ENCODE results near the gene C4B. TPM values are rescaled to one million over a fixed set of nuclear protein-coding genes. Genes with fewer than 3 reads are reported as not detected.
"Not testable (repeated sequence)": the region's sequence is repeated elsewhere in the genome, so short reads cannot be mapped to it uniquely, and the experiment has no call there.

C4B gene
- total and polyA plus RNA-seq, 9 of the 15 experiments (the other 6 are each of a cell fraction or from before 2014, with no cell fraction given), result 0.32 to 8.8 (median 5.4) TPM

DNA sequence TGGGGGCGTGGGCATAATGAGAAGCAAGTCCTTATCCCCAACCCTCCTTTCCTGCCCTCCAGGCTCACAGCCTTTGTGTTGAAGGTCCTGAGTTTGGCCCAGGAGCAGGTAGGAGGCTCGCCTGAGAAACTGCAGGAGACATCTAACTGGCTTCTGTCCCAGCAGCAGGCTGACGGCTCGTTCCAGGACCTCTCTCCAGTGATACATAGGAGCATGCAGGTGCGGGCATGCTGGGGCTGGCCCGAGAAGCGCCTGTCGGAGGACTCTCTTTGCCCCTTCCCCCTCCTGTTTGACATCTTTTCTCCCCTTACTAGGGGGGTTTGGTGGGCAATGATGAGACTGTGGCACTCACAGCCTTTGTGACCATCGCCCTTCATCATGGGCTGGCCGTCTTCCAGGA, 14.0 kb downstream of the C4B start:
- H3K27ac ChIP-seq (ENCODE audit: extremely low read depth, low read depth, low read length); H3K79me2 ChIP-seq (ENCODE audit: control insufficient read depth, insufficient read depth, low read length); H4K20me1 ChIP-seq (replicated peaks; ENCODE audit: control insufficient read depth, insufficient read depth, low read length); in situ Hi-C loops (cut with MboI); H3K9ac ChIP-seq (ENCODE audit: insufficient read depth in 1 of 2, low read depth in 2 of 2, low read length in 2 of 2); H3K9me3 ChIP-seq (replicated peaks; ENCODE audit: control insufficient read depth, insufficient read depth, low read depth, low read length); H3K4me3 ChIP-seq; H2AFZ ChIP-seq (ENCODE audit: low read depth, low read length); H3K4me2 ChIP-seq (ENCODE audit: insufficient read depth, low read length); DNase-seq (ENCODE audit: extremely low read depth in 1 of 4, low spot score in 3 of 4); H3K27me3 ChIP-seq (ENCODE audit: control insufficient read depth in 2 of 2, insufficient read depth in 2 of 2, low read length in 2 of 2); BruUV-seq (replicated peaks); FAIRE-seq; ATAC-seq; POLR2A ChIA-PET; H3K4me1 ChIP-seq (replicated peaks in 1 of 2; ENCODE audit: control insufficient read depth in 2 of 2, insufficient read depth in 2 of 2, low read length in 2 of 2); CTCF ChIA-PET (ENCODE audit: low intra/inter-chr PET ratio); H3K36me3 ChIP-seq (ENCODE audit: control insufficient read depth, insufficient read depth, low read length); H3K9me1 ChIP-seq (ENCODE audit: control insufficient read depth, insufficient read depth, low read length); intact Hi-C loops (cut with micrococcal nuclease): not testable (repeated sequence)
- WGBS (ENCODE audit: insufficient coverage, low coverage, missing lambda C conversion rate), result no CpG with 5 or more reads among the region's 10 CpGs

DNA sequence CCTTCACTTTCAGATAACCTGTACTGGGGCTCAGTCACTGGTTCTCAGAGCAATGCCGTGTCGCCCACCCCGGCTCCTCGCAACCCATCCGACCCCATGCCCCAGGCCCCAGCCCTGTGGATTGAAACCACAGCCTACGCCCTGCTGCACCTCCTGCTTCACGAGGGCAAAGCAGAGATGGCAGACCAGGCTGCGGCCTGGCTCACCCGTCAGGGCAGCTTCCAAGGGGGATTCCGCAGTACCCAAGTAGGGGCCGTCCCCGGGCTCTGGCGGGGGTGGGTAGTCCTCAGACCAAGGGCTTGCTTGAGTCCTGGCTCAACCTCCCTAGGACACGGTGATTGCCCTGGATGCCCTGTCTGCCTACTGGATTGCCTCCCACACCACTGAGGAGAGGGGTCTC, 15.0 kb downstream of the C4B start:
- DNase-seq (ENCODE audit: extremely low read depth in 1 of 4, low spot score in 3 of 4); H3K9me1 ChIP-seq (ENCODE audit: control insufficient read depth, insufficient read depth, low read length); H3K27me3 ChIP-seq (ENCODE audit: control insufficient read depth in 2 of 2, insufficient read depth in 2 of 2, low read length in 2 of 2); H3K9me3 ChIP-seq (replicated peaks; ENCODE audit: control insufficient read depth, insufficient read depth, low read depth, low read length); H3K36me3 ChIP-seq (ENCODE audit: control insufficient read depth, insufficient read depth, low read length); H4K20me1 ChIP-seq (replicated peaks; ENCODE audit: control insufficient read depth, insufficient read depth, low read length); H3K79me2 ChIP-seq (ENCODE audit: control insufficient read depth, insufficient read depth, low read length); in situ Hi-C loops (cut with MboI); ATAC-seq; POLR2A ChIA-PET; H3K4me2 ChIP-seq (ENCODE audit: insufficient read depth, low read length); FAIRE-seq; H2AFZ ChIP-seq (ENCODE audit: low read depth, low read length); H3K27ac ChIP-seq (ENCODE audit: extremely low read depth, low read depth, low read length); H3K4me1 ChIP-seq (replicated peaks in 1 of 2; ENCODE audit: control insufficient read depth in 2 of 2, insufficient read depth in 2 of 2, low read length in 2 of 2); H3K4me3 ChIP-seq; BruUV-seq (replicated peaks); H3K9ac ChIP-seq (ENCODE audit: insufficient read depth in 1 of 2, low read depth in 2 of 2, low read length in 2 of 2); CTCF ChIA-PET (ENCODE audit: low intra/inter-chr PET ratio); intact Hi-C loops (cut with micrococcal nuclease): not testable (repeated sequence)
- 88% methylated on average over 6 of the region's 14 CpGs for WGBS (ENCODE audit: insufficient coverage, low coverage, missing lambda C conversion rate)

DNA sequence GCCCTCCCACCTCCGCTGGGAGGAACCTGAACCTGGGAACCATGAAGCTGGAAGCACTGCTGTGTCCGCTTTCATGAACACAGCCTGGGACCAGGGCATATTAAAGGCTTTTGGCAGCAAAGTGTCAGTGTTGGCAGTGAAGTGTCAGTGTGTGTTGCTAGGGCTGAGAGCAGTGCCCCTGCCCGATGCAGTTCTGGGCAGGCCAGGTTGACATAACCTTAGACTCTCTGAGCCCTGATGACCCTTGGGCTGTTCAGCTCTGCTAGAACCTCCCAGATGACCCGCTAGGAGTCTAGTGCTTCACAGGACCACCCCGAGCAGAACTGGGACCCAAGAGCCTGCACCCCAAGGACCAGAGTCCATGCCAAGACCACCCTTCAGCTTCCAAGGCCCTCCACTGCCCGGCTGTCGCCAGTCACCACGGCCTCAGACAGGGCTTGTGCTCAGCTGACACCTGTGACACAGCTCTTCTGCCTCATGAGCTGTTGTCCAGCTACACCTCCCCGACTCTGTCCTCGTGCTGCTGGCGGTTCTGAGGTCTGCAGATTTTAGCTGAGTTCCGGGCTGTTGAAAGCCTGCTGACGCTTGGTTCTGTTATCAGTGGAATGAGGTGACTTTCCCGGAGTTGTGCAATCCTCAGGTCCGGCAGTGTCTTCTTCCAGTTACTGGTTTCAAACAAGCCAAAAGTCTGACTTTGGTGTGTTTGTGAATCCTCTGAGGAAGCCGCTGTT, 20.9 kb downstream of the C4B start:
- H3K4me2 ChIP-seq (ENCODE audit: insufficient read depth, low read length); CTCF ChIA-PET (ENCODE audit: low intra/inter-chr PET ratio); intact Hi-C loops (cut with micrococcal nuclease); H3K79me2 ChIP-seq (ENCODE audit: control insufficient read depth, insufficient read depth, low read length); POLR2A ChIA-PET; H4K20me1 ChIP-seq (replicated peaks; ENCODE audit: control insufficient read depth, insufficient read depth, low read length); H3K9me3 ChIP-seq (replicated peaks; ENCODE audit: control insufficient read depth, insufficient read depth, low read depth, low read length); H3K36me3 ChIP-seq (ENCODE audit: control insufficient read depth, insufficient read depth, low read length); DNase-seq (ENCODE audit: extremely low read depth in 1 of 4, low spot score in 3 of 4); H3K27me3 ChIP-seq (ENCODE audit: control insufficient read depth in 2 of 2, insufficient read depth in 2 of 2, low read length in 2 of 2); H3K4me3 ChIP-seq; H2AFZ ChIP-seq (ENCODE audit: low read depth, low read length); H3K27ac ChIP-seq (ENCODE audit: extremely low read depth, low read depth, low read length); in situ Hi-C loops (cut with MboI); H3K9ac ChIP-seq (ENCODE audit: insufficient read depth in 1 of 2, low read depth in 2 of 2, low read length in 2 of 2); H3K9me1 ChIP-seq (ENCODE audit: control insufficient read depth, insufficient read depth, low read length): not testable (repeated sequence)
- FAIRE-seq (peak; percentile 100), ATAC-seq (peak; percentile 93)
- H3K4me1 ChIP-seq (replicated peaks in 1 of 2; ENCODE audit: control insufficient read depth in 2 of 2, insufficient read depth in 2 of 2, low read length in 2 of 2), result peaks cover 0 to 16% of the 10 kb centered on the region in 2 experiments; a peak in 2 of 5 replicates
- TSS peak; percentile 92 for BruUV-seq (replicated peaks)
- no CpG with 5 or more reads among the region's 16 CpGs for WGBS (ENCODE audit: insufficient coverage, low coverage, missing lambda C conversion rate)

DNA sequence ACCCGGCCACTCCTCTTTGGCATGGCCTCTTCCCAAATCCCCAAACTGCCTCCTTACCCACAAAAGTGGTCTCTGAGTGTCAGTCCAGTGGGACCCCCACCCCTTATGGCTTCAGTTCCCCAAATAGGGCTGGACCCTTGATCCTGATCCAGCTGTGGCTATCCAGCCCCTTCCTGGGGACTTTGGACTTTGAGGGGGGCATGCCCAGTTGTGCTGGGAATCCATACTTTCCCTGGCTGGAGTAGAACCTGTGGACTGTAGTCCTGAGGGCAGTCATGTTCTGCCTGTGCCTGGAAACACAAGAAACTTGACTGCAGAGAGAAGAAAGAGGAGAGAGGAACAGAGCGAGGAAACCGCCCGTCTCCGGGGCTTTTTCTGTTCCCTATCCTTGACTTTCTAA, 22.5 kb downstream of the C4B start:
- H3K9me1 ChIP-seq (ENCODE audit: control insufficient read depth, insufficient read depth, low read length); in situ Hi-C loops (cut with MboI); BruUV-seq (replicated peaks); H3K4me2 ChIP-seq (ENCODE audit: insufficient read depth, low read length); H3K4me3 ChIP-seq; DNase-seq (ENCODE audit: extremely low read depth in 1 of 4, low spot score in 3 of 4); H4K20me1 ChIP-seq (replicated peaks; ENCODE audit: control insufficient read depth, insufficient read depth, low read length); ATAC-seq; FAIRE-seq; POLR2A ChIA-PET; H3K27me3 ChIP-seq (ENCODE audit: control insufficient read depth in 2 of 2, insufficient read depth in 2 of 2, low read length in 2 of 2); H2AFZ ChIP-seq (ENCODE audit: low read depth, low read length); H3K9me3 ChIP-seq (replicated peaks; ENCODE audit: control insufficient read depth, insufficient read depth, low read depth, low read length); H3K27ac ChIP-seq (ENCODE audit: extremely low read depth, low read depth, low read length); H3K9ac ChIP-seq (ENCODE audit: insufficient read depth in 1 of 2, low read depth in 2 of 2, low read length in 2 of 2); intact Hi-C loops (cut with micrococcal nuclease); CTCF ChIA-PET (ENCODE audit: low intra/inter-chr PET ratio); H3K36me3 ChIP-seq (ENCODE audit: control insufficient read depth, insufficient read depth, low read length); H3K79me2 ChIP-seq (ENCODE audit: control insufficient read depth, insufficient read depth, low read length): not testable (repeated sequence)
- peaks cover 0 to 16% of the 10 kb centered on the region in 2 experiments; a peak in 2 of 5 replicates for H3K4me1 ChIP-seq (replicated peaks in 1 of 2; ENCODE audit: control insufficient read depth in 2 of 2, insufficient read depth in 2 of 2, low read length in 2 of 2)
- WGBS (ENCODE audit: insufficient coverage, low coverage, missing lambda C conversion rate), result 100% methylated on average over 4 of the region's 5 CpGs

All from K562 (cell line).